ENCODE data around the gene VWF.

DNA sequence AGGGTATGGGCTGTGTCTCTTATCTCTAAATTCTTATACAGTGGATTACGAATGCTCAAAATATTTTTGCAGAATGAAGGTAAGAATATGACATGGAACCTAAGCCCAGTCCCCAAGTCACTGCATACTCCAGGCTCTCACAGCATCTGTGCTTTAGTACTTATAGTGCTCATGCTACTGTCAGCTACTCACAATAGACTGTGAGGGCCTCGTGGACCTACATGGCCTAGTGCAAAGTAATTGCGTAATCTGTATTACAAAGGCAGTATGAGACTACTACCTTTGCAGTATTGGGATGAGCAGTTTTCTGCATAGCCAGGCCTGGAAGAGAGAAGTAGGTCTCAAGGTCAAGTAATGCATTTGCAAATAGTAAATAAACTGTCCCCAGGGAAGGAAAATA, 27.9 kb downstream of the VWF start:
- TF ChIP-seq RCOR1 (IDR thresholded peaks at IDR 0.05; ENCODE audit: insufficient replicate concordance, low read length): no peak
- no peak for TF ChIP-seq MXI1 (IDR thresholded peaks at IDR 0.05; ENCODE audit: borderline replicate concordance, low read depth, low read length)
- TF ChIP-seq, protein P1, sequence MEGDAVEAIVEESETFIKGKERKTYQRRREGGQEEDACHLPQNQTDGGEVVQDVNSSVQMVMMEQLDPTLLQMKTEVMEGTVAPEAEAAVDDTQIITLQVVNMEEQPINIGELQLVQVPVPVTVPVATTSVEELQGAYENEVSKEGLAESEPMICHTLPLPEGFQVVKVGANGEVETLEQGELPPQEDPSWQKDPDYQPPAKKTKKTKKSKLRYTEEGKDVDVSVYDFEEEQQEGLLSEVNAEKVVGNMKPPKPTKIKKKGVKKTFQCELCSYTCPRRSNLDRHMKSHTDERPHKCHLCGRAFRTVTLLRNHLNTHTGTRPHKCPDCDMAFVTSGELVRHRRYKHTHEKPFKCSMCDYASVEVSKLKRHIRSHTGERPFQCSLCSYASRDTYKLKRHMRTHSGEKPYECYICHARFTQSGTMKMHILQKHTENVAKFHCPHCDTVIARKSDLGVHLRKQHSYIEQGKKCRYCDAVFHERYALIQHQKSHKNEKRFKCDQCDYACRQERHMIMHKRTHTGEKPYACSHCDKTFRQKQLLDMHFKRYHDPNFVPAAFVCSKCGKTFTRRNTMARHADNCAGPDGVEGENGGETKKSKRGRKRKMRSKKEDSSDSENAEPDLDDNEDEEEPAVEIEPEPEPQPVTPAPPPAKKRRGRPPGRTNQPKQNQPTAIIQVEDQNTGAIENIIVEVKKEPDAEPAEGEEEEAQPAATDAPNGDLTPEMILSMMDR (conservative IDR thresholded peaks at IDR 0.05; ENCODE audit: low read depth, low read length): no peak
- TF ChIP-seq CHD1 (IDR thresholded peaks at IDR 0.05; ENCODE audit: low read depth, low read length): no peak
- TF ChIP-seq RAD21 (IDR thresholded peaks at IDR 0.05; ENCODE audit: low read length): no peak

Measured in IMR-90 (cell line).